ENCODE data around the gene KRT9. TPM values are rescaled to one million over a fixed set of nuclear protein-coding genes. Genes with fewer than 3 reads are reported as not detected.

The KRT9 gene
- total and polyA plus RNA-seq, 9 of the 15 experiments (the other 6 are each of a cell fraction or from before 2014, with no cell fraction given): 0.03 TPM; not detected in 8

- no peak for TF ChIP-seq CHD7 (IDR thresholded peaks at IDR 0.05; ENCODE audit: low read depth, low read length)
- TF ChIP-seq ID3 (CRISPR knock-in tag; IDR thresholded peaks at IDR 0.05): no peak
- TF ChIP-seq ID3 (tag; IDR thresholded peaks at IDR 0.05): no peak
- peak; percentile 49; the same call in 1 of the 2 replicates for TF ChIP-seq JUND (IDR thresholded peaks at IDR 0.05; ENCODE audit: borderline replicate concordance, low read depth, low read length)
- no peak; the same call in 1 of the 3 replicates for TF ChIP-seq JUND (tag; IDR thresholded peaks at IDR 0.05; ENCODE audit: borderline replicate concordance, low read depth, low read length)
- TF ChIP-seq CBFA2T3 (IDR thresholded peaks at IDR 0.05): peak; percentile 74
- peak in 1 of 2 experiments; percentile 27; a peak in 1 of 4 replicates for TF ChIP-seq HDAC1 (IDR thresholded peaks at IDR 0.05)
- 0 out of 2 replicates have a peak, but pooled peaks have one; percentile 0 for TF ChIP-seq TFAP4 (CRISPR knock-in tag; IDR thresholded peaks at IDR 0.05; ENCODE audit: borderline replicate concordance)
- no peak for TF ChIP-seq ZNF124 (CRISPR knock-in tag; IDR thresholded peaks at IDR 0.05)
- TF ChIP-seq SMAD4 (CRISPR knock-in tag; conservative IDR thresholded peaks at IDR 0.05): peak; percentile 42; the same call in 1 of the 2 replicates
- no peak for TF ChIP-seq ZSCAN29 (IDR thresholded peaks at IDR 0.05)
- TF ChIP-seq ZEB2 (IDR thresholded peaks at IDR 0.05): peak; percentile 62
- TF ChIP-seq HMBOX1 (IDR thresholded peaks at IDR 0.05): peak; percentile 99
- TF ChIP-seq DPF2 (IDR thresholded peaks at IDR 0.05): peak; percentile 78
- peak; percentile 72 for TF ChIP-seq SMARCA4 (IDR thresholded peaks at IDR 0.05)
- peak; percentile 51 for TF ChIP-seq LEF1 (IDR thresholded peaks at IDR 0.05)
- TF ChIP-seq HDAC2 (IDR thresholded peaks at IDR 0.05): peak; percentile 8; the same call in 1 of the 2 replicates
- TF ChIP-seq U2AF2 (optimal IDR thresholded peaks at IDR 0.05; ENCODE audit: low read depth, low read length): no peak
Measured at GRCh38 chr17:41549596-41550039, 22.2 kb downstream of the KRT9 start (continued).
